Activated CD4-positive, alpha-beta T cell treated with anti-CD3 and anti-CD28 coated beads, Interleukin-2, amount 50 U/mL, for 16 hours (primary cell): ENCODE data around the gene MACF1.
A peak's percentile ranks its signal among the peaks of the same experiment; 100 is the strongest.
"Not testable (repeated sequence)": the region's sequence is repeated elsewhere in the genome, so short reads cannot be mapped to it uniquely, and the experiment has no call there.

Source experiments
- DNase-seq: peaks from one replicate; pipeline ENCODE4 v3.0.0-alpha.2; 2020

Gene MACF1

DNA sequence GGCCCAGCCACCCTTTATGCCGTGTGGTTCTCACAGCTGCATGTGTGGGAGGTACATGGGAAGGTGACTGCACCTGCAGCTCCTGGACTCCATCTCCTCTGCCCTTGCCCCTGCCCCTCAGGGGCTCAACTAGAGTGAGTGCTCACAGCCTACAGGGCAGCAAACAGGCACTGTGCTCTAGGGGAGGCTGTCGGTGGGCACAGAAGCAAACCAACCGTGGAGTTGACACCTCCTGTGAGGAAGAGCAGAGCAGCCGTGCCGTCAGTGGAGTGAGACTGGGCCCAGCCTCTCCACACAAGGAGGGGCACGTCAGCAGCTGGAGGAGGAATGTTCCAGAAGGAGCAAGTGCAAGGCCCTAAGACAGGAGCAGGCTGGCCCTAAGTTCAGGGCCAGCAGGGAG is 319.7 kb downstream of the MACF1 start:
- no peak for DNase-seq

DNA sequence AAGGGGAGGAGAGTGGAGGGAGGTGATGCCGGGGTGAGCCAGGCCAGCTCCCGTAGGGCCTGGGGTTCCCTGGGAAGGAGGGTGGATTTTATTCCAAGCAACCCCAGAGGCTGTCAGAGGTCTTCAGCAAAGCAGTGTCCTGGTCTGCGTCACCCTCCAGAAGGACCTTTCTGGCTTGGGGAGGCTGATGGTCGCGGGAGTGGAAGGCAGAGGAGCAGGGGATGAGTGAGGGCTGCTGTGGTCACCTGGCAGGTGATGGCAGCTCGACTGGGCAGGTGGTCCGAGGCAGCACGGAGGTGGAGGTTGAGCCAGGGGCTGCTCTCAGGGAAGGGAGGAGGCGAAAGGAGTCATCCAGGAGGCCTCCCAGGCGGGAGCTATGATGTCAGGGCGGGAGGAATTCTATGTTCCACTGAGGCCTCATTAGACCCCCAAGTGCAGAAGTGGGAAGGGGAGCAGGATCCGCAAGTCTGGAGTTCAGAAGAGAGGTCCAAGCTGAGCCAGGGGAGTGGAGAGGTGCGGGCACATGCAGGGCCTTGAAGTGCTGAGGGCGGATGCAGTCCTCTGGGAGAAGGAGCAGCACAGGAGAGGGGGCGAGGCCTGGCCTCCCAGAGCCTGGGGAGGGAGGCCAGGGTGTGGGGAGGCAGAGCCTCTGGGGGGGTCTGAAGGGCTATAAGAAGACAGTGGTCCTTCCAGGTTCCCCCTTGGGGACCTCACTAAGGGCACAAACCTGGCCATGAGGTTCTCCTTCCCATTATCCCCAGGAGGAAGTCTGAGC is 320.3 kb downstream of the MACF1 start:
- no peak for DNase-seq

DNA sequence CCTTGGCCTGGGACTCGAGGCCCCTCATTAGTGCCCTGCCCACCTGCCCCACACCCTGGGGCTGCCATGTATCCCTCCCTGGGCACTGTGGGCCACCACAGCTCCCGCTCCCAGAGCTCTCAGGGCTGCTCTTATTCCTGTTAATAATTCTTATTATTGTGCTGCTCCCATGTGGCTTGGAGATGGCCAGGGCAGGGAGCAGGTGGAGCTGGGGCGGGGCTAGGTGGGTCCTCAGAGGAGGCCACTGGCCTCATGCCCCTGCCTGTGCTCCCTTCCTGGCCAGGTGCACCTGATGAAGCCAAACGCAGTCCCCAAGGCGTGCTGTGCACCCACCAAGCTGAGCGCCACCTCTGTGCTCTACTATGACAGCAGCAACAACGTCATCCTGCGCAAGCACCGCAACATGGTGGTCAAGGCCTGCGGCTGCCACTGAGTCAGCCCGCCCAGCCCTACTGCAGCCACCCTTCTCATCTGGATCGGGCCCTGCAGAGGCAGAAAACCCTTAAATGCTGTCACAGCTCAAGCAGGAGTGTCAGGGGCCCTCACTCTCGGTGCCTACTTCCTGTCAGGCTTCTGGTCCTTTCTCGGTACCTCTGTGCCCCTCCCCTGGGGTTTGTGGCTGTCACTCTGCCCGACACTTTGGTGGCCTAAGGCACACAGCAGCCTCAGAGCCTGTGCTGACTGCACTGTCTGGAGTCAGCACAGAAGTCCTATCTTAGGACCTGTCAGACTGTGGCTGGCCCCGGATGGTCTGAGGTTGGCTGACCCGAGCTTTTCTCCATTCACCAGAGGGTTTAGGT is 321.1 kb downstream of the MACF1 start:
- DNase-seq = peak; percentile 74

- DNase-seq = no peak
Measured at GRCh38 chr1:39526466-39527189, 322.1 kb downstream of the MACF1 start.

DNA sequence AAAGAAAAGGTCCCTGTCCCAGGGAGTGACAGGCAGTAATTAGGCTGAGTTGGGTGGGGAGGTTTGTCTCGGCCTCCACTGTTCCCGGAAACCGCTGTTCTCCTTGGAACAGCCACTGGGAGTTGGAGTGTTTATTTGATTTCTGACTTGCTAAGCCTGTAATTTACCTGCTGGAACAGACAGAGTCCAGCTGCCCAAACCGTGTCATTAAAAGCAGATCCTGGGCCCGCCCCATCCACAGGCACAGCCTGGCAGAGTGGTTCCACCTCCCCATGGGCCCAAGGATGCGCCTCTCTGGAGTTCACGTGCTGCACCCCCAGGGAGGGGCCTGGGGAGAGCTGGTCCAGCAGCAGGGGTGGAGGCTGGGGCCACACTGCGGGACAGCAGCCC is 322.7 kb downstream of the MACF1 start:
- DNase-seq = not testable (repeated sequence)

- no peak for DNase-seq
Measured at GRCh38 chr1:39528082-39528481, 323.6 kb downstream of the MACF1 start.

GRCh38 chr1:39529901-39530535 is 325.5 kb downstream of the MACF1 start:
- no peak for DNase-seq

DNA sequence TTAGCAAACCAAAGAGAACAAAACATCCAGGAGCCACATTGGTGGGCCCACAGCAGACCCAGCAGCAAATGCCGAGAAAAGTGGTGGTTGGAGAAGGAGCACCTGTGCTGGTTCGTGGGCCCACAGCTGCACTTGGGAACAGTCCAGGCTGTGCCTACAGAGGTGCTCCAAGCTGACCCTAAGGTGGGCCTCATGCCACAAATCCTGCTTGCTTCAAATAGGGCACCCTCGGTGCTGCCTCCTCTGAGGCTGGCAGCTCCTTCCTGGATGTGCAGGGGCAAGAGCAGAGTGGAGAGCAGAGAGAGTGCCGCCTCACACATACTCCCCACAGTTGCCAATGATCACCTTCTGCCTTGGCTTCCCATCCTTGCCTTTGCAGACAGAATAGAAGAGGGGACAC is 327.0 kb downstream of the MACF1 start:
- no peak for DNase-seq

GRCh38 chr1:39533442-39533841 is 328.9 kb downstream of the MACF1 start:
- no peak for DNase-seq
